Measurements from ENCODE around the gene GLI3.

DNA sequence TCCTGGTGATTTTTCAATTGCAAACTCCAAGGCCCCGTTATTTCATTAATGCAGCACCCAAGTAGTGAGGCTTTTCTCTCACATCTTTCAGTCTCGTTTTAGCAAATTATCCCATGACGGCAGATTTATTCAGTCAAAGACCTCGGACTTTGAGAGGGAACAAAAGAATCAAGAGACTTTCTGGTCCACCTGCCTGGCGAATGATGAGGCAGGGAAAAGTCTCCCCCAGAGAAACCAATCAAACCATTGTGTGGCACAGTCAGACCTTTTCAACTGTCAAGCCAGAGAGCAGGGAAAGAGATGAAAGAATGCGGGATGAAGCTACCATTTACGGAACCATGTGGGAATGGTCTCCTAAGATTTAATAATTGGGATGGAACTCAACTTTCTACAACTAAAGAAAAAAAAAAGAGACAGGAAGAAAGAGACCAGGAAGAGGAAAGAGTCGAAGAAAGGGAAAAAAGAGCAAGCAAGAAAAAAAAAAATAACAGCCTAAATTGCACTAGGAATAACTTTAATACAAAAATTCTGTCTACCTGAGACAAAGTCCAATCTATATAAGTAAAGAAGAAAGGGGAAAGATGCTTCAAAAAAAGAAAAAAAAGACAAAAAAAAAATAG lies 22.8 kb downstream of the GLI3 start:
- TF ChIP-seq EZH2 (IDR thresholded peaks at IDR 0.05; ENCODE audit: insufficient read depth, poor library complexity, severe bottlenecking) (no peak), EZH2phosphoT487 (IDR thresholded peaks at IDR 0.05; ENCODE audit: insufficient read depth, low read depth) (no peak)

Measured in GM23248 (cell line).